ENCODE data around the gene SETD1A.
A peak's percentile ranks its signal among the peaks of the same experiment; 100 is the strongest.
"Not testable (repeated sequence)": the region's sequence is repeated elsewhere in the genome, so short reads cannot be mapped to it uniquely, and the experiment has no call there.

Gene SETD1A

GRCh38 chr16:30931068-30931650 is 26.4 kb upstream of the SETD1A start:
- no peak overlapping the region for H4K8ac ChIP-seq (ENCODE audit: low read depth, low read length)
- DNase-seq: no peak
- H3K4me3 ChIP-seq (ENCODE audit: low read depth, low read length): no peak overlapping the region
- H3K27me3 ChIP-seq (ENCODE audit: insufficient read depth, low read length): no peaks in the 10 kb centered on the region
- no peak overlapping the region for H3K4me2 ChIP-seq (ENCODE audit: low read length)
- no peak overlapping the region for H3K9ac ChIP-seq (ENCODE audit: low read length)
- H3K14ac ChIP-seq (ENCODE audit: low read length): no peak overlapping the region
- H3K79me1 ChIP-seq (ENCODE audit: low read length): no peaks in the 10 kb centered on the region
- H4K12ac ChIP-seq (ENCODE audit: low read depth, low read length): no peak overlapping the region
- H3K4ac ChIP-seq (ENCODE audit: low read depth, low read length): no peak overlapping the region
- H3K4me1 ChIP-seq (ENCODE audit: control insufficient read depth in 1 of 2, insufficient read depth in 2 of 2, low read length in 2 of 2): no peaks in the 10 kb centered on the region
- H3K79me2 ChIP-seq (ENCODE audit: control insufficient read depth, insufficient read depth, low read length, poor library complexity): no peaks in the 10 kb centered on the region
- H3K36me3 ChIP-seq (ENCODE audit: control insufficient read depth in 1 of 2, insufficient read depth in 2 of 2, low read length in 2 of 2): peaks cover 74 to 79% of the 10 kb centered on the region in 2 experiments
- WGBS (ENCODE audit: extremely low coverage, insufficient coverage, insufficient read length): no CpG with 5 or more reads among the region's 12 CpGs
- no peaks in the 10 kb centered on the region for H3K9me3 ChIP-seq (ENCODE audit: insufficient read depth, low read depth, low read length)
- H3K23ac ChIP-seq (ENCODE audit: low read length): no peak overlapping the region
- H2BK120ac ChIP-seq (ENCODE audit: insufficient read depth, low read length, poor library complexity): no peak overlapping the region
- H2AK5ac ChIP-seq (ENCODE audit: low read length): no peak overlapping the region
- H2BK5ac ChIP-seq (ENCODE audit: low read depth, low read length, poor library complexity): no peak overlapping the region
- no peak overlapping the region for H3K27ac ChIP-seq (ENCODE audit: low read depth, low read length)
- H2BK12ac ChIP-seq (ENCODE audit: low read length): no peak overlapping the region
- H4K91ac ChIP-seq (ENCODE audit: low read depth, low read length): no peak overlapping the region
- no peak overlapping the region for H3K18ac ChIP-seq (ENCODE audit: low read length)
- no peak overlapping the region for H2AFZ ChIP-seq (ENCODE audit: insufficient read depth, low read length, poor library complexity)

GRCh38 chr16:30934827-30935557 is 22.6 kb upstream of the SETD1A start:
- H2BK120ac ChIP-seq (ENCODE audit: insufficient read depth, low read length, poor library complexity): no peak overlapping the region
- WGBS (ENCODE audit: extremely low coverage, insufficient coverage, insufficient read length): no CpG with 5 or more reads among the region's 12 CpGs

GRCh38 chr16:30937692-30938091 is 19.9 kb upstream of the SETD1A start:
- Histone ChIP-seq H3K4me3 (ENCODE audit: low read depth, low read length) (no peak overlapping the region), H3K36me3 (ENCODE audit: control insufficient read depth in 1 of 2, insufficient read depth in 2 of 2, low read length in 2 of 2) (peaks cover 49 to 53% of the 10 kb centered on the region in 2 experiments), H4K12ac (ENCODE audit: low read depth, low read length) (no peak overlapping the region), H2BK120ac (ENCODE audit: insufficient read depth, low read length, poor library complexity) (no peak overlapping the region), H3K27me3 (ENCODE audit: insufficient read depth, low read length) (no peaks in the 10 kb centered on the region), H3K23ac (ENCODE audit: low read length) (no peak overlapping the region), H3K4me1 (ENCODE audit: control insufficient read depth in 1 of 2, insufficient read depth in 2 of 2, low read length in 2 of 2) (no peaks in the 10 kb centered on the region), H2BK12ac (ENCODE audit: low read length) (no peak overlapping the region), H3K79me2 (ENCODE audit: control insufficient read depth, insufficient read depth, low read length, poor library complexity) (no peaks in the 10 kb centered on the region), H3K14ac (ENCODE audit: low read length) (no peak overlapping the region), H3K79me1 (ENCODE audit: low read length) (no peaks in the 10 kb centered on the region), H3K4ac (ENCODE audit: low read depth, low read length) (no peak overlapping the region), H3K9ac (ENCODE audit: low read length) (no peak overlapping the region), H2AK5ac (ENCODE audit: low read length) (no peak overlapping the region), H3K27ac (ENCODE audit: low read depth, low read length) (no peak overlapping the region), H4K91ac (ENCODE audit: low read depth, low read length) (no peak overlapping the region), H2AFZ (ENCODE audit: insufficient read depth, low read length, poor library complexity) (no peak overlapping the region), H4K8ac (ENCODE audit: low read depth, low read length) (no peak overlapping the region), H3K18ac (ENCODE audit: low read length) (no peak overlapping the region), H3K9me3 (ENCODE audit: insufficient read depth, low read depth, low read length) (no peaks in the 10 kb centered on the region), H3K4me2 (ENCODE audit: low read length) (no peak overlapping the region), H2BK5ac (ENCODE audit: low read depth, low read length, poor library complexity) (no peak overlapping the region)
- WGBS (ENCODE audit: extremely low coverage, insufficient coverage, insufficient read length): no CpG with 5 or more reads among the region's 5 CpGs
- no peak for DNase-seq

More at GRCh38 chr16:30934827-30935557, 22.6 kb upstream of the SETD1A start:
- Histone ChIP-seq H3K4me2 (ENCODE audit: low read length) (no peak overlapping the region), H3K4me1 (ENCODE audit: control insufficient read depth in 1 of 2, insufficient read depth in 2 of 2, low read length in 2 of 2) (no peaks in the 10 kb centered on the region), H3K18ac (ENCODE audit: low read length) (no peak overlapping the region), H3K14ac (ENCODE audit: low read length) (no peak overlapping the region), H4K8ac (ENCODE audit: low read depth, low read length) (no peak overlapping the region), H3K4me3 (ENCODE audit: low read depth, low read length) (no peak overlapping the region), H3K79me1 (ENCODE audit: low read length) (no peaks in the 10 kb centered on the region), H3K9ac (ENCODE audit: low read length) (no peak overlapping the region), H3K23ac (ENCODE audit: low read length) (no peak overlapping the region), H3K36me3 (ENCODE audit: control insufficient read depth in 1 of 2, insufficient read depth in 2 of 2, low read length in 2 of 2) (peaks cover 58 to 60% of the 10 kb centered on the region in 2 experiments), H2BK5ac (ENCODE audit: low read depth, low read length, poor library complexity) (no peak overlapping the region), H3K4ac (ENCODE audit: low read depth, low read length) (no peak overlapping the region), H3K27ac (ENCODE audit: low read depth, low read length) (no peak overlapping the region), H2AFZ (ENCODE audit: insufficient read depth, low read length, poor library complexity) (no peak overlapping the region), H4K91ac (ENCODE audit: low read depth, low read length) (no peak overlapping the region), H3K27me3 (ENCODE audit: insufficient read depth, low read length) (no peaks in the 10 kb centered on the region), H4K12ac (ENCODE audit: low read depth, low read length) (no peak overlapping the region), H3K79me2 (ENCODE audit: control insufficient read depth, insufficient read depth, low read length, poor library complexity) (no peaks in the 10 kb centered on the region), H2BK12ac (ENCODE audit: low read length) (no peak overlapping the region), H2AK5ac (ENCODE audit: low read length) (no peak overlapping the region), H3K9me3 (ENCODE audit: insufficient read depth, low read depth, low read length) (no peaks in the 10 kb centered on the region)
- peak; percentile 38 to 58 for DNase-seq

- peaks cover 51 to 52% of the 10 kb centered on the region in 2 experiments for H3K36me3 ChIP-seq (ENCODE audit: control insufficient read depth in 1 of 2, insufficient read depth in 2 of 2, low read length in 2 of 2)
- H2AFZ ChIP-seq (ENCODE audit: insufficient read depth, low read length, poor library complexity); H3K9ac ChIP-seq (ENCODE audit: low read length); H3K14ac ChIP-seq (ENCODE audit: low read length); H3K27me3 ChIP-seq (ENCODE audit: insufficient read depth, low read length); H3K4me1 ChIP-seq (ENCODE audit: control insufficient read depth in 1 of 2, insufficient read depth in 2 of 2, low read length in 2 of 2); H2BK120ac ChIP-seq (ENCODE audit: insufficient read depth, low read length, poor library complexity); H2AK5ac ChIP-seq (ENCODE audit: low read length); H3K23ac ChIP-seq (ENCODE audit: low read length); H3K4me2 ChIP-seq (ENCODE audit: low read length); H3K27ac ChIP-seq (ENCODE audit: low read depth, low read length); H4K8ac ChIP-seq (ENCODE audit: low read depth, low read length); H3K9me3 ChIP-seq (ENCODE audit: insufficient read depth, low read depth, low read length); H3K79me2 ChIP-seq (ENCODE audit: control insufficient read depth, insufficient read depth, low read length, poor library complexity); H3K79me1 ChIP-seq (ENCODE audit: low read length); H3K4me3 ChIP-seq (ENCODE audit: low read depth, low read length); H4K91ac ChIP-seq (ENCODE audit: low read depth, low read length); H3K18ac ChIP-seq (ENCODE audit: low read length); H4K12ac ChIP-seq (ENCODE audit: low read depth, low read length); H2BK12ac ChIP-seq (ENCODE audit: low read length); H3K4ac ChIP-seq (ENCODE audit: low read depth, low read length); H2BK5ac ChIP-seq (ENCODE audit: low read depth, low read length, poor library complexity): not testable (repeated sequence)
- peak in 1 of 2 donors; percentile 24 for DNase-seq
- no CpG with 5 or more reads among the region's 8 CpGs for WGBS (ENCODE audit: extremely low coverage, insufficient coverage, insufficient read length)
Measured at GRCh38 chr16:30939571-30939970, 18.0 kb upstream of the SETD1A start.
